Skeletal muscle cell (primary cell): ENCODE measurements around the gene CAPN14.

ENCODE experiments used
- DNase-seq: peaks from one replicate; pipeline ENCODE4 v3.0.0-alpha.2; 2010; ENCODE audit warnings: low read depth
- H3K4me3 ChIP-seq: 2 replicates; pipeline ENCODE4 v1.5.1; 2011; ENCODE audit warnings: low read depth, mild to moderate bottlenecking, control low read depth, low read length, moderate library complexity

CAPN14 gene

DNA sequence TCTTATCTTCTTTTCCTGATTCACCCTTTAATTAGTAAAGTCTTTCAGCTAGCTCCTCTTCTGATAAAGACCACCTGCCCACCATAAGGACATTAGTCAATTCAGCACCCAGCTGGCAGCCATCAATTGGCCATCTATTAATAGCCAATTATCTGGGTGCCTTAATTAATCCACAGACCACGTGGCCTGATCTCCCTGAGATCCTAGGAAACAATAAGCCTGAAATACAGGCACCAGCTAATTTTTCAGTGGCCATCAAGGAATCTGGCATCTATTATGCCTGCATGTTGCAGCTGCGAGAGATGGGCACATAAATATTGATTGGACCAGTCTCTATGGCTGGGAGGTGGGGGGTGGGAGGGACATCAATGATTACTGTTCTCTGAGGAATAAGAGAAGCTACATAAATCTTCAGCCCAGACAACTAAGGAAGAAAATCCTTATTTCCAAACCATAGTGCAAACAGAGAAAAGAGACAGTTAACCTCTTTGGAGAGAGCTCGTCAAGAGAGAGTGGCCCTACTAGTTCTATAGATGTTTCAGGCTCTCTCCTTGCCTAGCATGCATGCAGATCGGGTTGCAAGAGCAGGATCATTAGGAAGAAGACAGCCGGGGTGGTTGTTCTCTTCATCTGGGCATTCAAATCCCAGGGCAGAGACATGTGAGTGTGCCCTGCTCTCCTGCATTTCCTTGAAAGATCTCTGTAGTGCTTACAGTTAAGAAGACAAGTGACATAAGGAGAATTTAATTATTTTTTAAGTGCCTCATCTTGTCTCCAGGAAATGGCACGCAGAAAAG is 87.7 kb downstream of the CAPN14 start:
- no peak overlapping the region for H3K4me3 ChIP-seq
- no peak for DNase-seq

- no peak for DNase-seq
- no peak overlapping the region for H3K4me3 ChIP-seq
Measured at GRCh38 chr2:31127931-31128330, 89.4 kb downstream of the CAPN14 start.

- H3K4me3 ChIP-seq, result no peak overlapping the region
- no peak for DNase-seq
Measured at GRCh38 chr2:31125918-31126695, 91.2 kb downstream of the CAPN14 start.

DNA sequence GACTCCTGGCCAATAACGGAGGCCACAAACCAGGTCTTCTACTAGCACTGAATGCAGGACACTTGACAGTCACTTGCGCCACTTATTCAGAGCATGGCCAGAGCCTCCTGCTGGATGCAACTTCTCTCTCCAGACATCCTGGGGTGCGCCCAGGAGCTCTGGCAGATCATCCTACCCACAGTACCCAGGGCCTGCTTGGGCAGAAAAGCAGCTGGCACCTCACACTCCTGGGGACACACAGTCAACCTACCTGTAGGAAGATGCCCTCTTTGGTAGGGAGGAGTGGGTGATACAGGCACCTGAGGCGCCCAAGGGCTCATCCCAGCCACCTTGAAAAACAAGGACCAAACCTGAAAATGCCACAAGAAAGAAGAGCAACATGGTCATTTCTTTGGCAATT is 92.4 kb downstream of the CAPN14 start:
- H3K4me3 ChIP-seq, result no peak overlapping the region
- DNase-seq, result no peak
